ENCODE results near the gene ADAMTS6. TPM values are rescaled to one million over a fixed set of nuclear protein-coding genes. Genes with fewer than 3 reads are reported as not detected.

ADAMTS6 gene
- total RNA-seq, 2 experiments from 2014 or later = 2.8 to 4.0 TPM

GRCh38 chr5:65482736-65483545 lies 1.2 kb upstream of the ADAMTS6 start:
- ATAC-seq = no peak
- no peak for DNase-seq
- no peaks in the 10 kb centered on the region for H3K9me3 Mint-ChIP-seq (ENCODE audit: low read depth)
- H3K4me3 Mint-ChIP-seq = no peak overlapping the region
- CTCF ChIA-PET = interaction anchor here (0.8 to 5.2 kb wide), 29 partner anchors 8 to 848 kb away, joined by 3 to 37 read pairs (median 3); partner anchors contain the start of genes CENPK, CWC27, PPWD1 and SREK1IP1
- no peaks in the 10 kb centered on the region for H3K27me3 Mint-ChIP-seq
- H3K4me1 Mint-ChIP-seq = peaks cover 10% of the 10 kb centered on the region
- no peaks in the 10 kb centered on the region for H3K36me3 Mint-ChIP-seq
- peak overlapping the region; percentile 90 for H3K27ac Mint-ChIP-seq

DNA sequence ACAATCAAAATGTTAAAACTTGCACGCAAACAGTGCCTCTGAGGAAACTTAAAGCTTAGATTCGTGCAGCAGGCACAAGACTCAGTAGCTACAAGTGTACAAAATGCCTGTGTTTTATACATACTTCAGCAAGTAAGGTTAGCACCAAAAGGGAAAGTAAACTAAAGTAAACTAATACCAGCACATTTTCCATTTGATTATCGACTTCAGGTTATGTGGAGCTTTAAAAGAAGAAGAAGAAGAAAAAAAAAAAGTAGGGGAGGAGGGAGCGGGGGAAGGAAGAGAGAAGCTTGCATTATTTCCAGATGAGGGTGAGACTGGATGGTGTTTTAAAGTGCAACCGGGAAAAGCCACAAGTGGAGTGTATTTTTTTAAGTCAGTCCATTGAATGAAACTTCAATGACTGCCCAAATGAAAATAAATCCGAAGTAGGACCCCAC lies 596 bp upstream of the ADAMTS6 start:
- H3K4me3 Mint-ChIP-seq = no peak overlapping the region
- no peaks in the 10 kb centered on the region for H3K27me3 Mint-ChIP-seq
- H3K4me1 Mint-ChIP-seq = peaks cover 10% of the 10 kb centered on the region
- no peaks in the 10 kb centered on the region for H3K9me3 Mint-ChIP-seq (ENCODE audit: low read depth)
- DNase-seq = no peak
- no peaks in the 10 kb centered on the region for H3K36me3 Mint-ChIP-seq
- peak; percentile 21 for ATAC-seq
- H3K27ac Mint-ChIP-seq = peak overlapping the region; percentile 90
- CTCF ChIA-PET = interaction anchor here (1.1 to 5.2 kb wide), 14 partner anchors 21 to 847 kb away, joined by 3 to 37 read pairs (median 4); no protein-coding TSS in a partner anchor

DNA sequence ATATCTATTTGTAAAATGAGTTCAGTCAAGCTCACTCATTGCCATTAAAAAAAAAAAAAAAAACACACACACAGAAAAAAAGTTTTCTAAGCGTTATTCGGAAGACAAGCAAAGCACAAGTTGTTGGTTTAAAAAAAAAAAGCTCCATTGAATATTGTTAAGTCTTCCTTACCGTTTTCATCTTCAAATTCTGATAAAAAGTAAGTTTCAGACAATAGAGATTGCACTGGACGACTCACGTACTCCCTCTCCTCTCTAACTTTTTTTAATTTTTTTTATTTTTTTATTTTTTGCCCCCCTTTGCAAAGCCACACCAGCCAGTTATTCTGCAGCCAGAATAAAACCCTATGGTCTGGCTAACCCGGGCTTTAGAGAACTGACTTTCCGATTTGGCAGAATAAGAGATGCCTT lies 544 bp downstream of the ADAMTS6 start:
- CTCF ChIA-PET = interaction anchor here (0.9 to 5.2 kb wide), 4 partner anchors 41 to 846 kb away, joined by 3 to 37 read pairs (median 18); no protein-coding TSS in a partner anchor
- ATAC-seq (peak; percentile 6), DNase-seq (no peak)
- Mint-ChIP-seq H3K36me3 (no peaks in the 10 kb centered on the region), H3K27me3 (no peaks in the 10 kb centered on the region), H3K4me3 (no peak overlapping the region), H3K27ac (peak overlapping the region; percentile 90), H3K4me1 (peaks cover 10% of the 10 kb centered on the region), H3K9me3 (ENCODE audit: low read depth) (no peaks in the 10 kb centered on the region)

DNA sequence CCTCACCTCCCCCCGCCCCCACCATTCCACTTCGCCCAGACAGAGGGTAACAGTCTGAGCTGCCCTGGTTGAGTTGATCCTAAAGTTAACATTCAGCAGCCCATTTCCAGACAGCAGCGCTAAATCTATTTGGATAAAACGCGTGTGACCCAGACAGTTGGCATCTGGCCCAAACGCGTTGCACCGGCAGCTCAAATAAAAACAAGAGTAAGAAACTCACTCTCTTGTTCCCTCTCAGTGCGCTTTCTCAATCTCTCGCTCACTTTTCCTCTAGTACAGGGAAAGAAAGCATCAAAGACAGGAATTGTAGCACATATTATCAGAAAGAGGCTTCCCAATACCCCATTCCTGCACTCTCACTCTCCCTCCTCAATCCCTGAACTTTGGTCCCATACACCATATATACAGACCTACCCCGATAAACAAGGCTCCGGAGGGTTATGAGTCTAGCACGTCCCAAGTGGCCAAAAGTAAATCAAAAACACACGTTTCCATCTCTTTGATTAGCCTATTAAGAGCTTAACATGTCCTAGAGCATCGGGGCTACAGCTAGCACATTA lies 1.3 kb downstream of the ADAMTS6 start:
- Mint-ChIP-seq H3K36me3 (no peaks in the 10 kb centered on the region), H3K9me3 (ENCODE audit: low read depth) (no peaks in the 10 kb centered on the region), H3K27ac (no peak overlapping the region), H3K27me3 (no peaks in the 10 kb centered on the region), H3K4me3 (no peak overlapping the region), H3K4me1 (peaks cover 14% of the 10 kb centered on the region)
- DNase-seq (no peak), ATAC-seq (peak; percentile 43)
- CTCF ChIA-PET = interaction anchor here (1.0 to 5.2 kb wide), 3 partner anchors 42 to 670 kb away, joined by 3 to 37 read pairs (median 34); no protein-coding TSS in a partner anchor

DNA sequence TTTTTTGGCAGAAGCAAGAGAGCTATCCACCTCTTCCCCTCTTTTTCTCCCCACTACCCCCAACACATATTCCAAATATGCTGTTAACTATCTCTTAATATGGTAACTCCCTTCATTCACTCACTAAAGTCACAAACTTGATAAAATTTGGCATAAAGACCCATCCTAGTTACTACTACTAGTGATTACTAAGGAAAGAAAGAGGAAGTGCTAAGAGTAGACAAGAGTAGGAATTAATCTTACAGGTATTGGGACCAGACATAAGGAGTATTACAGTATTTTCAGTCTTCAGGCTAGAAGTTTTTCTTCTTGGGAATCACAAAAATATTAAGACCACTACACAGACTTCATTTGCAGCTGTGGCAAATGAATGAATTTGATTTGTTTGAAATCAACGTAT lies 2.2 kb downstream of the ADAMTS6 start:
- no peak overlapping the region for H3K27ac Mint-ChIP-seq
- H3K36me3 Mint-ChIP-seq = no peaks in the 10 kb centered on the region
- H3K4me1 Mint-ChIP-seq = peaks cover 14% of the 10 kb centered on the region
- no peak for ATAC-seq
- no peaks in the 10 kb centered on the region for H3K9me3 Mint-ChIP-seq (ENCODE audit: low read depth)
- no peak overlapping the region for H3K4me3 Mint-ChIP-seq
- no peaks in the 10 kb centered on the region for H3K27me3 Mint-ChIP-seq
- DNase-seq = no peak
- CTCF ChIA-PET = interaction anchor here (5.2 kb wide), 1 partner anchor 669 kb away, joined by 37 read pairs; no protein-coding TSS in a partner anchor

DNA sequence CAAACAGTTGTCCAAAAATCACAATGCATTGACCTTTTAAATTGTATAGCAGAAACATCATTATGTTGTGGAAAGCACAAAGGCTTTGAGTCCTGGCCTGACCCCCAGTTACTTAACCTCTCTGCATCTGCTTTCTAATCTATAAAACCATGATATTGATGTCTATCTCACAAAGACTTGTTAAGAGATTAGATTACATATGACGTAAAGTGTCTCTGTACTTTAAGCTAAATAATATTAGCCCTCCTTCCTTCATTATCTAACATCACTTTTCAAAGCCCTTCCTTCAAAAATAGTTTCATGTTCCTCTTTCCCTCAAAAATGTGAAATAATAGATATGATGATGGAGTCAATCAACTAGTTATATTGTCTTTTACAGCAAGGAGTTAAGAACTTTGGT lies 3.4 kb downstream of the ADAMTS6 start:
- Mint-ChIP-seq H3K36me3 (no peaks in the 10 kb centered on the region), H3K4me1 (peaks cover 12% of the 10 kb centered on the region), H3K27ac (no peak overlapping the region), H3K4me3 (no peak overlapping the region), H3K27me3 (no peaks in the 10 kb centered on the region), H3K9me3 (ENCODE audit: low read depth) (no peaks in the 10 kb centered on the region)
- DNase-seq = no peak
- no peak for ATAC-seq
- CTCF ChIA-PET = interaction anchor here (1.4 kb wide), 1 partner anchor 375 kb away, joined by 3 read pairs; no protein-coding TSS in a partner anchor

DNA sequence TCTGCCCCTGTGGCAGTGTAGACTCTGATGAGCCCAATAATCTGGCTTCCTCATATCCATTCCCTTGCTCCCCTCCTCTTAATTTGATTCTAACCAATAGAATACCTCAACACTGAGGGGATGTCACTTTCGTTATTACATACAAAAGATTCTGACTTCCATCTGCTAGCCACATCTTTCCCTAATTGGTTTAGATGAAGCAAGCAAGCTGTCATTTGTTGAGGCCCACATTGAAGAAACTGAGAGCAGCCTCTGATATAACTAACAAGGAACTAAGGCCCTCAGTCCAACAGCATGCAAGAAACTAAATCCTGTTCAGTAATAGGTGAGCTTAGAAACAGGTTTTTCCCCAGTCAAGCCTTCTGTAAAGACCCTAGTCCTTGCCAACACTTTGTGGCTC lies 5.8 kb downstream of the ADAMTS6 start:
- ATAC-seq (no peak), DNase-seq (no peak)
- Mint-ChIP-seq H3K9me3 (ENCODE audit: low read depth) (no peaks in the 10 kb centered on the region), H3K36me3 (peaks cover 1% of the 10 kb centered on the region), H3K4me3 (no peak overlapping the region), H3K27me3 (no peaks in the 10 kb centered on the region), H3K4me1 (peaks cover 6% of the 10 kb centered on the region), H3K27ac (no peak overlapping the region)
- CTCF ChIA-PET = no interaction called here

DNA sequence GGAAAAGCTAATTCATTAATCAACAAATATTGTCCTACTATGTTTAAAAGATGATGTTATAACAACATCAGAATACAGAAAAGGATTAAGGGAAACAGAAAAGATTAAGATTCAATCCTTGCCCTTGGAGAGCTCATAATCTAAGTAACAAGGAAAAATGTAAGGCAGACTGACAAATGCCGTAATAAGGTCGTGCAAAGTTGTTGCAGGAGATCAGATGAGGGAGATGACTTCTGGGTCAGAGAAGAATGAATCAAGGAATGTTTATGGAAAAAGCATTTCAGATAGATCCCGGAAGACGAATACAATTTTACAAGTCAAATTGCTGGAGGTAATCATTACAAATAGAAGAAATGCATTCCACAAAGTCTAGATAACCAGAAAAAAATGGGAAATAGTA lies 6.4 kb downstream of the ADAMTS6 start:
- CTCF ChIA-PET = interaction anchor here (1.3 kb wide), 1 partner anchor 8 kb away, joined by 4 read pairs; no protein-coding TSS in a partner anchor
- H3K4me1 Mint-ChIP-seq = peaks cover 6% of the 10 kb centered on the region
- DNase-seq (no peak), ATAC-seq (no peak)
- peaks cover 2% of the 10 kb centered on the region for H3K36me3 Mint-ChIP-seq
- no peak overlapping the region for H3K4me3 Mint-ChIP-seq
- no peaks in the 10 kb centered on the region for H3K27me3 Mint-ChIP-seq
- H3K9me3 Mint-ChIP-seq (ENCODE audit: low read depth) = no peaks in the 10 kb centered on the region
- no peak overlapping the region for H3K27ac Mint-ChIP-seq

- Mint-ChIP-seq H3K9me3 (ENCODE audit: low read depth) (no peaks in the 10 kb centered on the region), H3K4me1 (peaks cover 6% of the 10 kb centered on the region), H3K27ac (no peak overlapping the region), H3K27me3 (no peaks in the 10 kb centered on the region), H3K36me3 (peaks cover 2% of the 10 kb centered on the region), H3K4me3 (no peak overlapping the region)
- DNase-seq = no peak
- ATAC-seq = no peak
- CTCF ChIA-PET = interaction anchor here (1.3 kb wide), 1 partner anchor 9 kb away, joined by 4 read pairs; no protein-coding TSS in a partner anchor
These were observed 7.5 kb downstream of the ADAMTS6 start for GRCh38 chr5:65474130-65474711.

DNA sequence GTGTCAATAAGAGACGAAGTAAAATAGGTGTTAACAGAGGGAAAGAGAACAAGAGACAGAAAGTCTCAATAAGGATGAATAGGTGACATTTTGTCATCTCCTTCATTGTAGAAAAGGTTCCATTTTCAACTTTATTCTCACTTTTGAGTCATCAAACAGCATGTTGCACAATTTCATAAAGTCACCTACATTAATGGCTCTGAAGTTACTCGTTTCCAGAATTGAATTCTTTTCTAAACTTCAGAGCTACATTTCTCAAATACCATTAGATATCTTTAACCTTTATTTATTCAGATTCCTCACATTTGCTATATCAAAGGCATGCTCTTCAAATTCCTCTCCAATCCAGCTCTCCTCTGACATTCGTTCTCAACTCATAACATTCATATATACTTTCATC lies 13.1 kb downstream of the ADAMTS6 start:
- Mint-ChIP-seq H3K9me3 (ENCODE audit: low read depth) (no peaks in the 10 kb centered on the region), H3K4me3 (no peak overlapping the region), H3K4me1 (no peaks in the 10 kb centered on the region), H3K27ac (no peak overlapping the region), H3K36me3 (peaks cover 2% of the 10 kb centered on the region), H3K27me3 (no peaks in the 10 kb centered on the region)
- no peak for ATAC-seq
- no peak for DNase-seq
- CTCF ChIA-PET = interaction anchor here (1.0 kb wide), 1 partner anchor 207 kb away, joined by 3 read pairs; no protein-coding TSS in a partner anchor

DNA sequence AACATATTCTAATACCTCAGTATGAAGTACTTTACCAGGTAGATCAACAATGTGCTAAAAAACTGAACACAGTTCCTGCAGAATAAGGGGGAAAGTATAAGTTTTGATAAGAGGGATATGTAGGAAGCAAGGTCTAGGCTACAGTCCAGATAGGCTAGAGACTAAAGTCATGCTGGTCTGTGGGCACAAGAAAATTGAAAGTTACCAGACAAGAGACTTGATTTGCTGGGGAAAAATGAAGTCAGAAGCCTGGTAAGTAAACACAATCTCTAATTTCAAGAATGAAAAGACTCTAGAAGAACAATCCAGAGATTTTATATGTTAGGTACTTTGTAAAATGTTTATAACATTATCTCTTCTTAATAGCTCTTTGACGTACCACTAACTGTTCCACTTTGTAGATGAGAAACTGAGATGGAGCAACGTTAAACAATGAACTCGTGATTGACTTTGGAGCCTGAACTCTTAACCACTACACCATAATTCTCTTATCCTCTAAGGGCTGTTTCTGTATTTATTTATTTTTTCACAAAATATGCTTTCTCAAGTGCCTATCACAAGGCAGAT lies 19.5 kb downstream of the ADAMTS6 start:
- H3K27ac Mint-ChIP-seq = no peak overlapping the region

GRCh38 chr5:65461490-65461889 lies 20.2 kb downstream of the ADAMTS6 start:
- CTCF ChIA-PET = no interaction called here
- peaks cover 3% of the 10 kb centered on the region for H3K36me3 Mint-ChIP-seq
- H3K9me3 Mint-ChIP-seq (ENCODE audit: low read depth) = no peaks in the 10 kb centered on the region
- DNase-seq = no peak
- ATAC-seq = no peak
- H3K4me3 Mint-ChIP-seq = no peak overlapping the region
- H3K4me1 Mint-ChIP-seq = peaks cover 3% of the 10 kb centered on the region
- H3K27ac Mint-ChIP-seq = no peak overlapping the region
- no peaks in the 10 kb centered on the region for H3K27me3 Mint-ChIP-seq

More for the DNA sequence above, 19.5 kb downstream of the ADAMTS6 start:
- Mint-ChIP-seq H3K36me3 (peaks cover 3% of the 10 kb centered on the region), H3K4me1 (peaks cover 3% of the 10 kb centered on the region), H3K4me3 (no peak overlapping the region), H3K9me3 (ENCODE audit: low read depth) (no peaks in the 10 kb centered on the region), H3K27me3 (no peaks in the 10 kb centered on the region)
- CTCF ChIA-PET = no interaction called here
- DNase-seq (no peak), ATAC-seq (no peak)

DNA sequence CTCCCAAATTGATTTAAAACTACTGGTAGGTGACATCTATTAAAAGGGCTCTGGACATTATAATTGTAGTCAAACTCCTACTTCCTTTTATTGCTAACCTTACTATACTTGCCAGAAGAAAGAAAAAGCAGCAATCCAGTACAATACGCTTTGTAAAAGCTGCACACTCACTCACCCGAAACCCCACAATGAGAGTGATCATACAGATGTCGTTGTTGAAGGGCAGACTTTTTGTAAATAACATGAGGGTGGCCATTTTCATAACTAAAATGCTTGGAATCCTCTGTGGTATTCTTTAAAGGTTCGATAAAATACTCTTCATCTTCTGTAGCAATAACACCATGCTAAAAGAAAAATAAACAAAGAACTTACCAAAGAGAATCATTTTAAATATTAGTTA lies 21.7 kb downstream of the ADAMTS6 start:
- no peak overlapping the region for H3K4me3 Mint-ChIP-seq
- no peaks in the 10 kb centered on the region for H3K27me3 Mint-ChIP-seq
- CTCF ChIA-PET = interaction anchor here (1.1 kb wide), 1 partner anchor 12 kb away, joined by 4 read pairs; no protein-coding TSS in a partner anchor

More for the DNA sequence above, 21.7 kb downstream of the ADAMTS6 start:
- Mint-ChIP-seq H3K27ac (no peak overlapping the region), H3K9me3 (ENCODE audit: low read depth) (no peaks in the 10 kb centered on the region), H3K36me3 (peaks cover 3% of the 10 kb centered on the region), H3K4me1 (peaks cover 3% of the 10 kb centered on the region)
- ATAC-seq (no peak), DNase-seq (no peak)
